ENCODE measurements around the gene GSG1L.

DNA sequence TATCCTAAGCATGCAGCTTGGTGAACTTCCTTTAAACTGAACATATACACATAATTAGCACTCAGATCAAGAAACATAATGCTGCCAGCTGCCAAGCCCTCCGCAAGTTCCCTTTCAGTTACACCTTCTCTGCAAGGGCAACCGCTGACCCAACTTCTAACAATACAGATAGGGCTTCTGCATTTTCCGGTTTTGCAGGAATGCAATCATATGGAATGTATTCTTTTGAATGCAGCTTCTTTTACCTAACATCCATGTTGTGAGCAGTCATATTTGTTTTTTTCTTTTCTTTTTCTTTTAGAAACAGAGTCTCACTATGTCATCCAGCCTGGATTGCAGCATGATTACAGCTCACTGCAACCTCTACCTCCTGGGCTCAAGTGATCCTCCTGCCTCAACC is 110.7 kb downstream of the GSG1L start:
- TF ChIP-seq, protein P1, sequence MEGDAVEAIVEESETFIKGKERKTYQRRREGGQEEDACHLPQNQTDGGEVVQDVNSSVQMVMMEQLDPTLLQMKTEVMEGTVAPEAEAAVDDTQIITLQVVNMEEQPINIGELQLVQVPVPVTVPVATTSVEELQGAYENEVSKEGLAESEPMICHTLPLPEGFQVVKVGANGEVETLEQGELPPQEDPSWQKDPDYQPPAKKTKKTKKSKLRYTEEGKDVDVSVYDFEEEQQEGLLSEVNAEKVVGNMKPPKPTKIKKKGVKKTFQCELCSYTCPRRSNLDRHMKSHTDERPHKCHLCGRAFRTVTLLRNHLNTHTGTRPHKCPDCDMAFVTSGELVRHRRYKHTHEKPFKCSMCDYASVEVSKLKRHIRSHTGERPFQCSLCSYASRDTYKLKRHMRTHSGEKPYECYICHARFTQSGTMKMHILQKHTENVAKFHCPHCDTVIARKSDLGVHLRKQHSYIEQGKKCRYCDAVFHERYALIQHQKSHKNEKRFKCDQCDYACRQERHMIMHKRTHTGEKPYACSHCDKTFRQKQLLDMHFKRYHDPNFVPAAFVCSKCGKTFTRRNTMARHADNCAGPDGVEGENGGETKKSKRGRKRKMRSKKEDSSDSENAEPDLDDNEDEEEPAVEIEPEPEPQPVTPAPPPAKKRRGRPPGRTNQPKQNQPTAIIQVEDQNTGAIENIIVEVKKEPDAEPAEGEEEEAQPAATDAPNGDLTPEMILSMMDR (optimal IDR thresholded peaks at IDR 0.05 in 1 of 3, IDR thresholded peaks at IDR 0.05 in 1 of 3, conservative IDR thresholded peaks at IDR 0.05 in 1 of 3; ENCODE audit: extremely low read depth in 1 of 3, insufficient read depth in 2 of 3, low read length in 3 of 3): no peak
- no peak for TF ChIP-seq EZH2 (IDR thresholded peaks at IDR 0.05; ENCODE audit: low read length)

All from keratinocyte (primary cell).